Tibial nerve (tissue), 4 donors: ENCODE data around the gene TMEM109.

Source experiments
- EP300 ChIP-seq, 2 donors: sonication (generic); formaldehyde crosslinking; IDR thresholded peaks; one replicate each; pipeline ENCODE4 v1.6.1; 2017; ENCODE audit warnings: antibody characterized with exemption in 2 of 2, mild to moderate bottlenecking in 1 of 2
- POLR2A ChIP-seq, 2 donors: fragments of 450-650 bp; IDR thresholded peaks; one replicate each; pipeline ENCODE4 v1.6.1; 2017; ENCODE audit warnings: antibody characterized with exemption in 2 of 2, mild to moderate bottlenecking in 2 of 2, moderate library complexity in 2 of 2
- TF ChIP-seq, protein P1 (sequence below), 5 experiments: fragments of 200-600 bp in 3 of 5; fragments of 450-650 bp in 2 of 5; sonication (generic) in 3 of 5; IDR thresholded peaks; one replicate each; pipeline ENCODE4 v1.5.1; 2016 to 2019; ENCODE audit warnings: antibody characterized with exemption in 5 of 5, mild to moderate bottlenecking in 3 of 5, moderate library complexity in 2 of 5

DNA sequence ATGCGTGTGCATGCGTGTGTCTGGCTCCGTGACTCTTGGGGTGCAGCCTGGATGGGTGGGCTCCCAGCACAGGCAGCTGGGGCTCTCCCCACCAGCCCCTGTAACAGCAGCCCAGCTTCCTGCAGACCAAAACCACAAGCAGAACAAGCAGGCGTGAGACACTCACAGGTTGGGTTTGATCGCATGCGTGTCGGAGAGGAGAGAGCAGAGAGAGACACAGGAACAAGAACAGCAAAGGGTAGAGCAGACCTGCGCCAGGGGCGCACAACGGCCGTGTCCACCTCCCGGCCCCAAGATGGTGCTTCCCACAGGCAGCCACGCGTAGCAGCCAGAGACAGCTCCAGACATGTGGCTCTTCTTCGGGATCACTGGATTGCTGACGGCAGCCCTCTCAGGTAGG lies 57.6 kb downstream of the TMEM109 start, which contains the start of gene CD6:
- TF ChIP-seq, protein P1, sequence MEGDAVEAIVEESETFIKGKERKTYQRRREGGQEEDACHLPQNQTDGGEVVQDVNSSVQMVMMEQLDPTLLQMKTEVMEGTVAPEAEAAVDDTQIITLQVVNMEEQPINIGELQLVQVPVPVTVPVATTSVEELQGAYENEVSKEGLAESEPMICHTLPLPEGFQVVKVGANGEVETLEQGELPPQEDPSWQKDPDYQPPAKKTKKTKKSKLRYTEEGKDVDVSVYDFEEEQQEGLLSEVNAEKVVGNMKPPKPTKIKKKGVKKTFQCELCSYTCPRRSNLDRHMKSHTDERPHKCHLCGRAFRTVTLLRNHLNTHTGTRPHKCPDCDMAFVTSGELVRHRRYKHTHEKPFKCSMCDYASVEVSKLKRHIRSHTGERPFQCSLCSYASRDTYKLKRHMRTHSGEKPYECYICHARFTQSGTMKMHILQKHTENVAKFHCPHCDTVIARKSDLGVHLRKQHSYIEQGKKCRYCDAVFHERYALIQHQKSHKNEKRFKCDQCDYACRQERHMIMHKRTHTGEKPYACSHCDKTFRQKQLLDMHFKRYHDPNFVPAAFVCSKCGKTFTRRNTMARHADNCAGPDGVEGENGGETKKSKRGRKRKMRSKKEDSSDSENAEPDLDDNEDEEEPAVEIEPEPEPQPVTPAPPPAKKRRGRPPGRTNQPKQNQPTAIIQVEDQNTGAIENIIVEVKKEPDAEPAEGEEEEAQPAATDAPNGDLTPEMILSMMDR (IDR thresholded peaks at IDR 0.05), result no peak
- TF ChIP-seq POLR2A (IDR thresholded peaks at IDR 0.05), result no peak
- TF ChIP-seq EP300 (IDR thresholded peaks at IDR 0.05), result no peak
